GOT3 (cell line): ENCODE measurements around the gene LRCOL1.

Source experiments
- DNase-seq: peaks from one replicate; lab custom pipeline; 2025; ENCODE audit warnings: mixed read lengths; lab: John Stamatoyannopoulos, UW

Gene LRCOL1

GRCh38 chr12:132619071-132619385 is 8.6 kb upstream of the LRCOL1 start:
- DNase-seq = no peak

GRCh38 chr12:132618683-132619043 is 8.3 kb upstream of the LRCOL1 start, which contains the start of gene P2RX2:
Gene P2RX2 (plus strand): TSS chr12:132618776. CDS start chr12:132618817, 41 bp downstream.
- DNase-seq = no peak

- DNase-seq = no peak
Measured at GRCh38 chr12:132617822-132618682, 7.7 kb upstream of the LRCOL1 start.

- no peak for DNase-seq
Measured at GRCh38 chr12:132617135-132617701, 6.8 kb upstream of the LRCOL1 start.

- DNase-seq = no peak
Measured at GRCh38 chr12:132615579-132616038, 5.2 kb upstream of the LRCOL1 start.

- DNase-seq = peak; percentile 61
Measured at GRCh38 chr12:132614861-132615578, 4.6 kb upstream of the LRCOL1 start.

- DNase-seq = no peak
Measured at GRCh38 chr12:132614029-132614428, 3.6 kb upstream of the LRCOL1 start.

- DNase-seq = no peak
Measured at GRCh38 chr12:132611620-132612019, 1.2 kb upstream of the LRCOL1 start.

- no peak for DNase-seq
Measured at GRCh38 chr12:132610866-132611602, 652 bp upstream of the LRCOL1 start.

- DNase-seq = no peak
Measured at GRCh38 chr12:132608231-132609171, 1.9 kb downstream of the LRCOL1 start.

GRCh38 chr12:132606927-132607326 is 3.5 kb downstream of the LRCOL1 start:
- no peak for DNase-seq

- DNase-seq = no peak
Measured at GRCh38 chr12:132606466-132606865, 3.9 kb downstream of the LRCOL1 start.

- DNase-seq = no peak
Measured at GRCh38 chr12:132605892-132606291, 4.5 kb downstream of the LRCOL1 start.

- no peak for DNase-seq
Measured at GRCh38 chr12:132604668-132605441, 5.5 kb downstream of the LRCOL1 start.

- DNase-seq = no peak
Measured at GRCh38 chr12:132604151-132604618, 6.2 kb downstream of the LRCOL1 start.

- peak; percentile 91 for DNase-seq
Measured at GRCh38 chr12:132603240-132604150, 6.9 kb downstream of the LRCOL1 start.

GRCh38 chr12:132602572-132603239 is 7.7 kb downstream of the LRCOL1 start:
- DNase-seq = no peak

- DNase-seq = no peak
Measured at GRCh38 chr12:132601171-132601883, 9.1 kb downstream of the LRCOL1 start.
